Osteoblast (primary cell): ENCODE results near the gene AHR. TPM values are rescaled to one million over a fixed set of nuclear protein-coding genes. Genes with fewer than 3 reads are reported as not detected.

Source experiments
- DNase-seq: peaks from one replicate; pipeline ENCODE4 v3.0.0; 2011; ENCODE audit warnings: low spot score, mixed read lengths; ENCODE audit not compliant: insufficient read length; ENCODE audit errors: missing footprints
- H2AFZ ChIP-seq: 2 replicates; pipeline ENCODE4 v1.6.0; 2011; ENCODE audit warnings: mild to moderate bottlenecking, low read length
- H3K27ac ChIP-seq: 2 replicates; pipeline ENCODE4 v1.5.1; 2011; ENCODE audit warnings: mild to moderate bottlenecking, low read depth, low read length, moderate library complexity
- H3K27me3 ChIP-seq: 2 replicates; pipeline ENCODE4 v1.6.0; 2012; ENCODE audit warnings: mild to moderate bottlenecking, control low read depth, inconsistent platforms, low read length, moderate library complexity; ENCODE audit not compliant: insufficient read depth
- H3K36me3 ChIP-seq: 2 replicates; pipeline ENCODE4 v1.5.1; 2011; ENCODE audit warnings: mild to moderate bottlenecking, low read length, control low read depth, moderate library complexity; ENCODE audit not compliant: insufficient read depth
- H3K4me1 ChIP-seq: 2 replicates; pipeline ENCODE4 v1.5.1; 2011; ENCODE audit warnings: mild to moderate bottlenecking, low read length, control low read depth, moderate library complexity; ENCODE audit not compliant: insufficient read depth
- H3K4me2 ChIP-seq: 2 replicates; pipeline ENCODE4 v1.6.0; 2011; ENCODE audit warnings: mild to moderate bottlenecking, low read length; ENCODE audit not compliant: insufficient read depth
- H3K4me3 ChIP-seq: fragments of 200-600 bp; sonication (generic); 3 replicates; pipeline ENCODE4 v1.5.1; 2012; ENCODE audit warnings: mild to moderate bottlenecking, low read length, inconsistent platforms; ENCODE audit not compliant: insufficient read depth
- H3K79me2 ChIP-seq: 2 replicates; pipeline ENCODE4 v1.6.0; 2012; ENCODE audit warnings: mild to moderate bottlenecking, low read length, control low read depth, inconsistent platforms; ENCODE audit not compliant: insufficient read depth
- H3K9me3 ChIP-seq: 2 replicates; pipeline ENCODE4 v1.5.1; 2011; ENCODE audit warnings: low read depth, low read length, control low read depth
- H4K20me1 ChIP-seq: 2 replicates; pipeline ENCODE4 v1.6.0; 2012; ENCODE audit warnings: mild to moderate bottlenecking, low read length, control low read depth; ENCODE audit not compliant: insufficient read depth
- total RNA-seq: library from RNA; depleted of rRNA; stranded (reverse); fragments of >200 nt; gene quantifications from 2 replicates; pipeline ENCODE4 v1.2.3, GENCODE V29; 2012
- TF ChIP-seq, protein P1 (sequence below): IDR thresholded peaks from 2 replicates; pipeline ENCODE4 v1.5.1; 2011; ENCODE audit warnings: mild to moderate bottlenecking, low read depth, low read length, moderate library complexity; ENCODE audit errors: extremely low read depth

The AHR gene
- total RNA-seq, 1 donor = 313 TPM

DNA sequence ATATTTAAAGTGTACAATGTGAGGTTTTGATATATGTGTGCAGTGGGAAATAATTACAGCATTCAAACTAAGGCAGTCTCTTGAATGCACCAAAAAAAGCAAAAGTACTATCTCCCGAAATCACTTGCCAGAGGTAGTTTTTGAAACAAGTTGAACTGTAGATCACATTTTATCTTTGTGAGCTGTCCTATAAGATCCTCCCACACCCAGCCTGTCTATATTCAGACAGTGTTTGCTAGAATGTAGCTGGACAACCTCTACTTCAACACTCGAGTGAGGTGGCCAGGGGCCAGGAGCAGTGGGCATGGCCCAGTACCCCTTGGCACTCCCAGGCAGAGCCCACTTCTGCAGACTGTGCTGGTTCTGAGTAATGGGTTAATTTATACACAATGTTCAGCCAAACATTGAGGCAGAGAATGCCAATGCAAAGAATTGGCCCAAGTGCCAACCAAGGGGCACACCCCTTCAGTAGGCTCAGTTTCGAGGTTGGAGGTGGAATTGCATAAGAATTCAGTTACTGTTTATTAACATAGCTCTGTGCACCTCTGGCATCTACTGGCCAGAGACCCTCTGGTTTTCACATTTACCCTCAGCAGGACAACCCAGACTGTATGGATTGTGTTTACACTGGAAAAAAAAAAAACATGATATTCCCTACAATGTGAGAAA, 70.5 kb downstream of the AHR start:
- no peaks in the 10 kb centered on the region for H3K36me3 ChIP-seq
- H3K79me2 ChIP-seq = no peaks in the 10 kb centered on the region
- no peaks in the 10 kb centered on the region for H4K20me1 ChIP-seq
- H3K4me2 ChIP-seq = peak overlapping the region; percentile 56
- peak; percentile 70 for DNase-seq
- H3K4me1 ChIP-seq = peaks cover 53% of the 10 kb centered on the region
- no peak overlapping the region for H3K4me3 ChIP-seq
- TF ChIP-seq, protein P1, sequence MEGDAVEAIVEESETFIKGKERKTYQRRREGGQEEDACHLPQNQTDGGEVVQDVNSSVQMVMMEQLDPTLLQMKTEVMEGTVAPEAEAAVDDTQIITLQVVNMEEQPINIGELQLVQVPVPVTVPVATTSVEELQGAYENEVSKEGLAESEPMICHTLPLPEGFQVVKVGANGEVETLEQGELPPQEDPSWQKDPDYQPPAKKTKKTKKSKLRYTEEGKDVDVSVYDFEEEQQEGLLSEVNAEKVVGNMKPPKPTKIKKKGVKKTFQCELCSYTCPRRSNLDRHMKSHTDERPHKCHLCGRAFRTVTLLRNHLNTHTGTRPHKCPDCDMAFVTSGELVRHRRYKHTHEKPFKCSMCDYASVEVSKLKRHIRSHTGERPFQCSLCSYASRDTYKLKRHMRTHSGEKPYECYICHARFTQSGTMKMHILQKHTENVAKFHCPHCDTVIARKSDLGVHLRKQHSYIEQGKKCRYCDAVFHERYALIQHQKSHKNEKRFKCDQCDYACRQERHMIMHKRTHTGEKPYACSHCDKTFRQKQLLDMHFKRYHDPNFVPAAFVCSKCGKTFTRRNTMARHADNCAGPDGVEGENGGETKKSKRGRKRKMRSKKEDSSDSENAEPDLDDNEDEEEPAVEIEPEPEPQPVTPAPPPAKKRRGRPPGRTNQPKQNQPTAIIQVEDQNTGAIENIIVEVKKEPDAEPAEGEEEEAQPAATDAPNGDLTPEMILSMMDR = no peak
- H3K27ac ChIP-seq = peak overlapping the region; percentile 99
- no peaks in the 10 kb centered on the region for H3K27me3 ChIP-seq
- H2AFZ ChIP-seq = no peak overlapping the region
- no peaks in the 10 kb centered on the region for H3K9me3 ChIP-seq

DNA sequence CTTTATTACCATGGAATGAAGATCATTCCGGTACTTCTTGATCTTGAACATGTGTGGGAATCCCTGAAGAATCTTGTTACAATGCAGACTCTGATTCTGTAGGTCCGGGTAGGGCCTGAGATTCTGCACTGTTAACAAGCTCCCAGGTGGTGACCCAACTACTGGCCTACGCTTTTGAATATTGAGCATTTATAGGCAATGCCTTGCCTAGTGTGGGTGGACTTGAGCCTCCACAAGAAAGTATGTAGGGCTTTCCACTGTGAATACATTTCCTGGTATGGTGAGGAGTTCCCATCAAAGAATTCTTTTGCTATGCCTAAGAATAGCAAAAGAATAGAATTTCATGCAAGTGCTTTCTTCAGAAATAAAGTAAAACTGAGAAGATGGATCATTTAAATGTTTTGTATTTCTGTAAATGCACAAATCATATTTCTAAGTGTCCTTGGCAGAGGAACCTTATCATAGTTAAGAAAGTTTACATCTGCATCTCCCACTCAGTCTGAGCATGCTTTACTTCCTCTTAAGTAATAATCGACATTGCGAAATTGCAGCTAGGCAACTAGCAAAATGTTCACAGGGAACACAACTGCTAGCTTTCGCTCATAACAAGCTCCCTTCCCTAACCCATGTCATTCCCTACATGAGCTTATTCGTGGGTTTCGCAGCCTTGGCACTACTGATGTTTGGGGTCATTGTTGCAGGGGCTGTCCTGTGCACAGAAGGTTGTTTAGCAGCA, 71.4 kb downstream of the AHR start:
- H3K9me3 ChIP-seq = no peaks in the 10 kb centered on the region
- no peaks in the 10 kb centered on the region for H4K20me1 ChIP-seq
- H3K4me3 ChIP-seq = peak overlapping the region; percentile 25
- no peaks in the 10 kb centered on the region for H3K27me3 ChIP-seq
- H3K4me1 ChIP-seq = peaks cover 53% of the 10 kb centered on the region
- H3K4me2 ChIP-seq = peak overlapping the region; percentile 56
- TF ChIP-seq, protein P1 = no peak
- no peaks in the 10 kb centered on the region for H3K36me3 ChIP-seq
- no peaks in the 10 kb centered on the region for H3K79me2 ChIP-seq
- peak; percentile 86 for DNase-seq
- no peak overlapping the region for H2AFZ ChIP-seq
- H3K27ac ChIP-seq = peak overlapping the region; percentile 99

DNA sequence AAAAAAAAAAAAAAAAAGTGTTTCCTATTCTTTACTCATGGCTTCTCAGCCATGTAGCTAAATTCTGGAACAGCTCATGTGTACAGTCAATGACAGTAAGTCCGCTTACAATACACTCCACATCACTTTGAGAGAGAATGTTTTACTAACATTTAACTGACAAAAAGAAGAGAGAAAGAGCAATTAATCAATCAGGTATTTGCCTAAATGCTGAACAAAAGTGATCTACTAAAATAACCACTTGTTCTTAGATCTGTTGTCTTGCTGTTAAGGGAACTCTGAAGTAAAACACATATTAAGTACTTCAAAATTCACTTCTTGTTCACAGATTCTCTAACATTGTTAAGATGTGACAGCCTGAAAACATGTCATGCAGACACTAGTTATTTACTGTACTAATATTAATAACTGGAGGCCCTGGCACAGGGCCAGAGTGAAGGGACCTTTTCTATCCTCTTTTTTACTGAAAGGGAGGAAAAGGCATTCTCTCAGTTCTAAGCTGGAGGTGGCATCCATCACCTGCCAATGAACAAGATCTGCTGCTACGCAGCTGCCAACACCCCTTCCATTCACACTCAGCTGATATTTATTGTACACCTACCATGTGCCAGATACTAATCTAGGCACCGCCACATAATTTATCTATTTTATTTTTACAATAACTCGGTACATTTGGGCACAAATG, 72.6 kb downstream of the AHR start:
- TF ChIP-seq, protein P1 = no peak
- no peak overlapping the region for H3K4me3 ChIP-seq

More for the DNA sequence above, 72.6 kb downstream of the AHR start:
- Histone ChIP-seq H3K36me3 (no peaks in the 10 kb centered on the region), H3K27ac (peak overlapping the region; percentile 99), H3K4me2 (peak overlapping the region; percentile 69), H3K9me3 (no peaks in the 10 kb centered on the region), H2AFZ (no peak overlapping the region), H3K4me1 (peaks cover 53% of the 10 kb centered on the region), H4K20me1 (no peaks in the 10 kb centered on the region), H3K27me3 (no peaks in the 10 kb centered on the region), H3K79me2 (no peaks in the 10 kb centered on the region)
- no peak for DNase-seq
